Retinal pigment epithelial cell (primary cell): ENCODE data around the gene TBC1D5.

Source experiments
- DNase-seq: peaks from one replicate; pipeline ENCODE4 v3.0.0-alpha.2; 2010; ENCODE audit warnings: low read depth
- H3K4me3 ChIP-seq: 2 replicates; pipeline ENCODE4 v1.5.1; 2011; ENCODE audit warnings: mild to moderate bottlenecking, low read length, control low read depth, moderate library complexity
- CTCF ChIP-seq: conservative IDR thresholded peaks from 2 replicates; pipeline ENCODE4 v1.5.1; 2011; ENCODE audit warnings: low read depth, low read length, control low read depth, inconsistent platforms

Gene TBC1D5

GRCh38 chr3:17175187-17175807 lies 567.1 kb downstream of the TBC1D5 start:
- TF ChIP-seq CTCF: no peak
- DNase-seq: peak; percentile 30
- H3K4me3 ChIP-seq: no peak overlapping the region

GRCh38 chr3:17166369-17166768 lies 576.1 kb downstream of the TBC1D5 start:
- H3K4me3 ChIP-seq: no peak overlapping the region
- no peak for DNase-seq
- TF ChIP-seq CTCF: no peak

DNA sequence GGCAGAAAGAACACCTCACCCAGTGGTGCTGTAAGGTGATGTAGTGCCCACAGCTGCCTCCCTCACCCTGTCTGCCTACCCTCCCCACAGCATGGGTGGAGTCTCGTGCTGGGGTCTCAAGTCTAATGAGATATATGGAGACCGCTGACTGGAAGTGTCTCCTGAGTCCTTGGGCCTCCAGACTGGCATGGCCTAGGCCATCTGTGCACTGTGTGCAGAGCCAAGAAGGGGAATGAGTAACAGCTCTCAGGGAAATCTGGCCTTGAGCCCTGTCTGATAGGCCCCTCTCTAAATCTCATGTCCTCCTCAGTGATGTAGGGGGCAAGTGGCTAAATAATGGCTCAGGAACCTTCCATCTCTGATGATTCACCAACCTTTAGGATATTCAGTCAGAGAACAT lies 580.3 kb downstream of the TBC1D5 start:
- TF ChIP-seq CTCF: no peak
- no peak for DNase-seq
- no peak overlapping the region for H3K4me3 ChIP-seq

GRCh38 chr3:17160597-17160996 lies 581.8 kb downstream of the TBC1D5 start:
- no peak overlapping the region for H3K4me3 ChIP-seq
- DNase-seq: no peak
- TF ChIP-seq CTCF: no peak

DNA sequence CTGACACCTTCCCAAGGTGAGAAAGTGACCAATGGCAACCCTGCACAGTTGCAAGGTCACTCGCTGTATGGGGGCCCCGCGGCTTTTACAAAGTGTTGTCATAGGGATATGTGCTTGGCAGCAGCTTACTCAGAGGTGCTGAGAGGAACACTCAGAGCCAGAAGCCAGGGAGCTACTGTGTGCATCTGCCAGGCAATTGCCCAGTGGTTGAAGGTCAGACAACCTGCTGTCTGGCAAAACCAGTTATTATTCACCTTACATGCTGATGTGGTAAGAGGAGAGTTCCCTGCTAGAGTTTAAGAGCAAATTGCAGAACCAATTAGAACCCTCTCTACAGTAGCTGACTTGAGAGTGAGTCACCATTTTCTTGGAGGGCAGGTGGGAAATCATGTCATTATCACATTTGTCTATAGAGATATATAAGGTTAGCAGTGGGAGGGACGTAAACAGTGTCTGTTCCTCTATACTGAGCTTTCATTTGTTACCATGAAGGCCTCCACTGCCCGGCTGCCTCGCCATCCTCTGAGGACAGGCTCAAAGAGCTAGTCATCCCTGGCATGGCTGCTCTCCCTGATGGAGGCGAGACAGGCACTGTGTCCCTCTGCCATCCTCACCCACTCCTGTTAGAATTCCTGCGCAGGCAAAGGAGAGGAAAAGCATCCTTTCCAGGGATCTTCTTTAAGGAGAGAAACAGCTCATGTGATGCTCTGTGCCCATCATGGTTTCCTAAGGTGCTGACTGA lies 583.3 kb downstream of the TBC1D5 start:
- H3K4me3 ChIP-seq: no peak overlapping the region
- no peak for TF ChIP-seq CTCF
- DNase-seq: no peak

- H3K4me3 ChIP-seq: no peak overlapping the region
- TF ChIP-seq CTCF: no peak
- no peak for DNase-seq
Observed at GRCh38 chr3:17157713-17158112, 584.7 kb downstream of the TBC1D5 start.

DNA sequence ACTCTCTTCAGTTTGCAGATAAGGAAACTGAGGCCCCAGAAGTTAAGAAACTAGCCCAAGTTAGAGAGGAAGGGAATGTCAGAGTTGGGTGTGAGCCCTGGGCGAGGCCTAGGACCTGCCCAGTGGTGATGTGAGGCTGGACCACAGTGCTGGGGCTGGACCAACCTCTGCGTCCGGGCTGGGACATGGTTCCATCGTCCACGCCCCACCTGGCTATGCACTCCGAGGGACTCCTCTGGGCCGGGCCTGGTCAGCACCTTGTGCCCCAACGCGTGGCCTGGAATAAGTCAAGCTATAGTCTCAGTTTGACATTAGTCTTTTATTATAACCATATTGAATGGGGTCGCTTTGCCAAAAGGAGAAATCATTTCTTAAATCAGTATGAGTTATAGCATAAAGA lies 585.6 kb downstream of the TBC1D5 start:
- DNase-seq: no peak
- no peak for TF ChIP-seq CTCF
- no peak overlapping the region for H3K4me3 ChIP-seq
